ENCODE measurements around the gene PFKM. TPM values are rescaled to one million over a fixed set of nuclear protein-coding genes. Genes with fewer than 3 reads are reported as not detected.

Gene PFKM
- total RNA-seq, result 42.5 and 45.6 TPM in 2 replicates

GRCh38 chr12:48119078-48119833 lies at the start of gene PFKM:
PFKM (plus strand) TSS chr12:48119364; CDS start chr12:48122775, 3,411 bp downstream.

GRCh38 chr12:48105867-48106680 lies 13.1 kb upstream of the PFKM start, which contains the start of gene SENP1:
SENP1 (minus strand) TSS chr12:48106079; CDS start chr12:48101472, 4,607 bp downstream.

GRCh38 chr12:48157018-48157888 lies 38.1 kb downstream of the PFKM start, which contains the start of gene ASB8:
ASB8 (minus strand) TSS chr12:48157515; CDS start chr12:48153496, 4,019 bp downstream.

GRCh38 chr12:48183091-48183875 lies 64.1 kb downstream of the PFKM start, which contains the start of gene CCDC184:
CCDC184 (plus strand) TSS chr12:48183644; CDS start chr12:48184123, 479 bp downstream.

Other genes starting within 250 kb of the PFKM start
- 2.2 and 3.5 TPM in 2 replicates for gene VDR, start 214.4 kb upstream of the PFKM start, total RNA-seq
- 82.0 and 84.1 TPM in 2 replicates for gene TMEM106C, start 155.8 kb upstream of the PFKM start, total RNA-seq
- gene COL2A1, start 114.9 kb upstream of the PFKM start, total RNA-seq, result 0.17 and 1.2 TPM in 2 replicates
- 11.6 and 14.1 TPM in 2 replicates for gene SENP1, start 13.3 kb upstream of the PFKM start, total RNA-seq
- gene ASB8, start 38.2 kb downstream of the PFKM start, total RNA-seq, result 14.0 and 14.1 TPM in 2 replicates
- 0.34 and 0.45 TPM in 2 replicates for gene CCDC184, start 64.3 kb downstream of the PFKM start, total RNA-seq
- gene OR10AD1, start 83.9 kb downstream of the PFKM start, total RNA-seq, result not detected in 2 replicates
- gene ZNF641, start 231.6 kb downstream of the PFKM start, total RNA-seq, result 2.0 and 3.3 TPM in 2 replicates

Measured in bronchus fibroblast of lung (primary cell).